SU-DHL-6 (cell line): Measurements from ENCODE around the gene RPRD2.

ENCODE experiments used
- H2AFZ ChIP-seq: fragments of 200-600 bp; sonication (generic); 2 replicates; pipeline ENCODE4 v1.6.1; 2014; ENCODE audit warnings: low read depth, mild to moderate bottlenecking, moderate library complexity, mixed read lengths, antibody characterized with exemption, low read length; ENCODE audit not compliant: severe bottlenecking
- H3F3A ChIP-seq: fragments of 200-600 bp; shearing (Covaris generic); 2 replicates; pipeline ENCODE4 v1.6.0; 2016; ENCODE audit warnings: antibody characterized with exemption, mild to moderate bottlenecking; ENCODE audit not compliant: insufficient read depth
- H3K27ac ChIP-seq: fragments of 200-600 bp; sonication (generic); 2 replicates; pipeline ENCODE4 v1.5.1; 2016; ENCODE audit warnings: low read depth, mild to moderate bottlenecking, low read length, moderate library complexity, mixed read lengths
- H3K27me3 ChIP-seq: fragments of 200-600 bp; sonication (generic), shearing (Covaris generic); 2 replicates; pipeline ENCODE4 v1.6.0; 2014; ENCODE audit warnings: mild to moderate bottlenecking, low read length
- H3K36me3 ChIP-seq: fragments of 200-600 bp; sonication (generic); 2 replicates; pipeline ENCODE4 v1.6.1; 2014; ENCODE audit warnings: mild to moderate bottlenecking, low read length, mixed read lengths
- H3K4me2 ChIP-seq: fragments of 300-600, 200-600 bp; shearing (Covaris generic), sonication (generic); 2 replicates; pipeline ENCODE4 v1.6.0; 2014; ENCODE audit warnings: low read length, low read depth, mild to moderate bottlenecking; ENCODE audit not compliant: poor library complexity, severe bottlenecking
- H3K4me3 ChIP-seq: fragments of 200-600 bp; sonication (generic); 2 replicates; pipeline ENCODE4 v1.5.1; 2014; ENCODE audit warnings: antibody characterized with exemption, low read length, mild to moderate bottlenecking, mixed read lengths; ENCODE audit not compliant: insufficient read depth, poor library complexity, severe bottlenecking
- H3K79me2 ChIP-seq: fragments of 200-600 bp; sonication (generic); 2 replicates; pipeline ENCODE4 v1.6.1; 2014; ENCODE audit warnings: mild to moderate bottlenecking, low read length, moderate library complexity; ENCODE audit not compliant: insufficient read depth
- H3K9ac ChIP-seq: fragments of 200-600 bp; sonication (generic); 2 replicates; pipeline ENCODE4 v1.7.0; 2014; ENCODE audit warnings: mild to moderate bottlenecking, low read length
- H3K9me2 ChIP-seq: fragments of 200-600 bp; sonication (generic); replicated peaks from 2 replicates; pipeline ENCODE4 v1.6.1; 2014; ENCODE audit warnings: low read length; ENCODE audit not compliant: insufficient read depth
- H3K9me3 ChIP-seq: fragments of 200-600 bp; sonication (generic); 2 replicates; pipeline ENCODE4 v1.6.1; 2014; ENCODE audit warnings: low read length, mixed read lengths; ENCODE audit not compliant: insufficient read depth
- H4K20me1 ChIP-seq: fragments of 200-600 bp; sonication (generic); 2 replicates; pipeline ENCODE4 v1.6.1; 2014; ENCODE audit warnings: low read depth, mild to moderate bottlenecking, antibody characterized with exemption, low read length, moderate library complexity, mixed read lengths
- EZH2phosphoT487 ChIP-seq: fragments of 200-600 bp; sonication (generic), shearing (Covaris generic); conservative IDR thresholded peaks from 2 replicates; pipeline ENCODE4 v1.6.1; 2018; ENCODE audit warnings: mild to moderate bottlenecking, antibody characterized with exemption, low read length, moderate library complexity, mixed read lengths
- TF ChIP-seq, protein P1 (sequence below): fragments of 200-600 bp; sonication (generic); IDR thresholded peaks from one replicate; pipeline ENCODE4 v1.5.1; 2017; ENCODE audit warnings: antibody characterized with exemption, mild to moderate bottlenecking, low read length, moderate library complexity; ENCODE audit not compliant: insufficient read depth, poor library complexity, severe bottlenecking

Gene RPRD2

DNA sequence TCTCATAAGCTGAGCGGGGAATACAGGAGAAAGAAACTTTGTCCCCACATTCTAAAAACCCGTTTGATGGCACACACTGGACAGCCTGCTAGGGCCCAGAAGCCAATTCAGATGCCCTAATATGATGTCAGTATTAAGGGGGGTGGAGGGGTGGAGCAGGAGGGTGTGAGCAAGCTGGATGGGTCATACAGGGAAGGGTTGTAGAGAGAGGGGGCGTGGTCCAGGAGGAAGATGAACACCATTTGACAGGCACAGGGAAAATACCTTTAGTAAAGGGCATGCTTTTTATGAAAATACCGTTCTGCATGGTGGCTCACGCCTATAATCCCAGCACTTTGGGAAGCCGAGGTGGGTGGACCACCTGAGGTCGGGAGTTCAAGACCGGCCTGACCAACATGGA is 129.2 kb downstream of the RPRD2 start:
- Histone ChIP-seq H3F3A (no peaks in the 10 kb centered on the region; the same call in 1 of the 2 replicates), H3K4me2 (no peak overlapping the region), H3K27me3 (no peaks in the 10 kb centered on the region), H3K4me3 (no peak overlapping the region), H3K36me3 (0 out of 2 replicates have a peak, but pooled peaks cover 2% of the 10 kb centered on the region), H3K9ac (no peak overlapping the region), H3K9me2 (no peaks in the 10 kb centered on the region), H2AFZ (no peak overlapping the region), H3K79me2 (peaks cover 8% of the 10 kb centered on the region), H3K9me3 (no peaks in the 10 kb centered on the region), H3K27ac (no peak overlapping the region), H4K20me1 (no peaks in the 10 kb centered on the region)
- TF ChIP-seq, protein P1, sequence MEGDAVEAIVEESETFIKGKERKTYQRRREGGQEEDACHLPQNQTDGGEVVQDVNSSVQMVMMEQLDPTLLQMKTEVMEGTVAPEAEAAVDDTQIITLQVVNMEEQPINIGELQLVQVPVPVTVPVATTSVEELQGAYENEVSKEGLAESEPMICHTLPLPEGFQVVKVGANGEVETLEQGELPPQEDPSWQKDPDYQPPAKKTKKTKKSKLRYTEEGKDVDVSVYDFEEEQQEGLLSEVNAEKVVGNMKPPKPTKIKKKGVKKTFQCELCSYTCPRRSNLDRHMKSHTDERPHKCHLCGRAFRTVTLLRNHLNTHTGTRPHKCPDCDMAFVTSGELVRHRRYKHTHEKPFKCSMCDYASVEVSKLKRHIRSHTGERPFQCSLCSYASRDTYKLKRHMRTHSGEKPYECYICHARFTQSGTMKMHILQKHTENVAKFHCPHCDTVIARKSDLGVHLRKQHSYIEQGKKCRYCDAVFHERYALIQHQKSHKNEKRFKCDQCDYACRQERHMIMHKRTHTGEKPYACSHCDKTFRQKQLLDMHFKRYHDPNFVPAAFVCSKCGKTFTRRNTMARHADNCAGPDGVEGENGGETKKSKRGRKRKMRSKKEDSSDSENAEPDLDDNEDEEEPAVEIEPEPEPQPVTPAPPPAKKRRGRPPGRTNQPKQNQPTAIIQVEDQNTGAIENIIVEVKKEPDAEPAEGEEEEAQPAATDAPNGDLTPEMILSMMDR: no peak
- no peak for TF ChIP-seq EZH2phosphoT487

GRCh38 chr1:150498342-150498741 is 134.4 kb downstream of the RPRD2 start:
- Histone ChIP-seq H4K20me1 (no peaks in the 10 kb centered on the region), H3K36me3 (no peaks in the 10 kb centered on the region), H3K27ac (no peak overlapping the region), H3K4me3 (no peak overlapping the region), H3K79me2 (no peaks in the 10 kb centered on the region), H3K9me2 (no peaks in the 10 kb centered on the region), H3K9me3 (no peaks in the 10 kb centered on the region), H2AFZ (no peak overlapping the region), H3K4me2 (no peak overlapping the region), H3F3A (no peaks in the 10 kb centered on the region), H3K27me3 (no peaks in the 10 kb centered on the region), H3K9ac (no peak overlapping the region)
- TF ChIP-seq, protein P1: no peak
- TF ChIP-seq EZH2phosphoT487: no peak

DNA sequence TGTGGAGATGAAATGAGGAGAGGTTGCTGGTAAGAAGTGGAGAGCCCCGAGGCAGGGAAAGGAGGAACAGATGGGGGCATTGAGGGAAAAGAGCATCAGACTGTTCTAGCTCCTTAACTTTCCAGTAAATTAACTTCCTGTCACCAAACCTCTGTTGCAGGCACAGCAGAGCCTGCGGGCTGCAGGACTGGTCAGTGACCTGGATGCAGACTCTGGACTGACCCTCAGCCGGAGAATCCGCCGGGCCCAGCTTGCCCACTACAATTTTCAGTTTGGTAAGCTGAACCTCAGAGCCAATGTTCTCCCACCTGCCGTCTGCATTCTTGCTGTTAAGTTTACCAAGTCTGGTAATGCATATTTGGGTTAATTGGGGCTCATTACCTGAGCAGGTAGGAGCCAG is 141.5 kb downstream of the RPRD2 start:
- no peak overlapping the region for H3K27ac ChIP-seq
- H2AFZ ChIP-seq: no peak overlapping the region
- H3K79me2 ChIP-seq: no peaks in the 10 kb centered on the region
- H3K27me3 ChIP-seq: no peaks in the 10 kb centered on the region
- no peak overlapping the region for H3K4me2 ChIP-seq
- no peaks in the 10 kb centered on the region for H3K36me3 ChIP-seq
- H3K9ac ChIP-seq: no peak overlapping the region
- TF ChIP-seq EZH2phosphoT487: no peak
- no peaks in the 10 kb centered on the region for H3F3A ChIP-seq
- H3K9me2 ChIP-seq: no peaks in the 10 kb centered on the region
- no peaks in the 10 kb centered on the region for H4K20me1 ChIP-seq
- no peak overlapping the region for H3K4me3 ChIP-seq
- no peaks in the 10 kb centered on the region for H3K9me3 ChIP-seq

DNA sequence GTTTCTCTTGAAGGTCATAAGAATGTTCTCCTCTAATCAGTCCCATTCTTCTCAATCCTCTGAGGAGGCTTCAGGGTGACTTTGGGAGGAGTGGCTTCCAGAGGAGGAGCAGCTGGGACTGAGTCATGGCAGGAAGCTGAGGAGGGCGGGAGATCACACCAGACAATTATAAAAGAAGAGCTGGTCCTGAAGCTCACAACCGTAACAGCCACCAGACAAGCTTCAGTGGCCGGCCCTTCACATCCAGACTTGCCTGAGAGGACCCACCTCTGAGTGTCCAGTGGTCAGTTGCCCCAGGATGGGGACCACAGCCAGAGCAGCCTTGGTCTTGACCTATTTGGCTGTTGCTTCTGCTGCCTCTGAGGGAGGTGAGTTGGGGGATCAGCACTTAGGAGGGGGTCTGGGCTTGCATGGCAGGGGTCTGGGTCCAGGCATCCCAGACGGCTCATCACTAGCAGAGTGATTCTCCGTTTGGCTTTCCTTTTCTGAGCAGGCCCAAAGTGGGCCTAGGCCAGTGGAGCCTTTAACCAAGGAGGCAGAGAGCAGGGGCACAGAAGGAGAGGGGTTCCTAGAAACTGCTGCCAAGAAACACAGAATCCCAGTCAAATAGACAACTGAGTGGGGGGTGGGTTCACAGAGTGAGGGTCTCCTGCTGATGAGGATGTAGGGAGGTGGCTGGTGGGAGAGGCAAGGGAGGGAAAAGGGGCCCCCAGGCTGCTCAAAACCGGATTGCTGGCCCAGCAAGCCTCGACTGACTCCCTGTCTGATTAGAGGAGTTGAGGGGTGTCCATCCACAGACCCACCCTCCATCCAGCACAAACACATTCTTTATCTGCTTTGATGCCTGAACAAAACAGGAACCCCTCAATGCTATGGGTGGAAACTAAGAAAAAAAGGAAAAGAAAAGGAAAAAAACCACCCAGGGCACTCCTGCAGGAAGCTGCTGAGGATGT is 144.2 kb downstream of the RPRD2 start, which contains the start of gene ECM1:
Gene ECM1, plus strand, starts transcription at position 198 of the 953 bp plus-strand sequence. Its CDS starts 101 bp downstream, at position 299.
- no peak within 1 kb of the TSS for H3K27ac ChIP-seq
- no peaks in the 10 kb centered on the region for H3F3A ChIP-seq
- no peak for TF ChIP-seq EZH2phosphoT487
- TF ChIP-seq, protein P1: no peak
- no peak within 1 kb of the TSS for H3K4me3 ChIP-seq
- H3K4me2 ChIP-seq: no peak within 1 kb of the TSS
- H3K9me3 ChIP-seq: no peaks in the 10 kb centered on the region
- no peaks in the 10 kb centered on the region for H3K9me2 ChIP-seq
- no peak within 1 kb of the TSS for H3K9ac ChIP-seq
- H3K36me3 ChIP-seq: no peaks in the 10 kb centered on the region
- no peaks in the 10 kb centered on the region for H3K27me3 ChIP-seq
- no peaks in the 10 kb centered on the region for H3K79me2 ChIP-seq
- H2AFZ ChIP-seq: no peak within 1 kb of the TSS
- no peaks in the 10 kb centered on the region for H4K20me1 ChIP-seq
